ENCODE measurements around the gene TTC34.
"Not testable (repeated sequence)": the region's sequence is repeated elsewhere in the genome, so short reads cannot be mapped to it uniquely, and the experiment has no call there.

The TTC34 gene

GRCh38 chr1:2630498-2631135 is 170.9 kb downstream of the TTC34 start:
- no peak for DNase-seq (ENCODE audit: low read depth in 2 of 2, low spot score in 1 of 2)

DNA sequence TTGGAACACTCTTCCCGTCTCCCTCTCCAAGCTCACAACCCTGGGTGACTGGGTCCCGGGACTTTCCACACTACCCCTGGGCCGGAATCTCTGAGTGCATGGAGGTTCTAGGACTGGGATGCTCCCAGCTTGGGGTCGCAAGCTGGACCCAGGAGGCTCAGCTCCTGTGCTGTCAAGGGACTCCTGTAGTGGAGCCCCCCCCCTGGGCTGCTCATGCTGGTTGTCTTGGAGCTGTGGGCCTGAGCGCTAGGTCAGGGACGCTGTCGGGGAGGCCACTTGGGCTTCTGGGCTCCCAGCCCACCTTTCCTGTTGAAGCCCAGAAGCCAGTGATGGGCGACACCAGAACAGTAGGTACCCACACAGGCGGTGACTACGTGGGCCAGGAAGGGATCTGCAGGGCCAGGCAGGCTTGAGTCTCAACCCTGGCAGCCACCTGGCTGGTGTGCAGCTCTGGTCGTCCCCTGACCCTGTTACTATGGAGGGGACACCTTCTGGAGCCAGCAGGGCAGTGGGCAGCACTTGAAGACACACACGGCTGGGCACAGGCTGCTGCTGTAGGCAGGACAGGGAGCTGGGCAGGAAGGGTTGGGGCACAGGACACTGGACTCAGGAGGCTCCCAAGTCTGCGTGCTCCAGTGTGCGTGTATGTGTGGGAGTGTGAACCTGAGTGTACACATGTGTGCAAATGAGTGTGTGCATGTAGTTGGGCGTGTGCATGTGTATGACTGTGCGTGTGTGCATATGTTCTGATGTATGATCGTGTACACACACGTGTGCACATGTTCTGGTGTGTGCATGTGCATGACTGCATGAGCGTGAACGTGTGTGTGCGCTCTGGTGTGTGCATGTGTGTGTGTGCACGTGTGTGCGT is 171.6 kb downstream of the TTC34 start:
- no peak for DNase-seq (ENCODE audit: low read depth in 2 of 2, low spot score in 1 of 2)

DNA sequence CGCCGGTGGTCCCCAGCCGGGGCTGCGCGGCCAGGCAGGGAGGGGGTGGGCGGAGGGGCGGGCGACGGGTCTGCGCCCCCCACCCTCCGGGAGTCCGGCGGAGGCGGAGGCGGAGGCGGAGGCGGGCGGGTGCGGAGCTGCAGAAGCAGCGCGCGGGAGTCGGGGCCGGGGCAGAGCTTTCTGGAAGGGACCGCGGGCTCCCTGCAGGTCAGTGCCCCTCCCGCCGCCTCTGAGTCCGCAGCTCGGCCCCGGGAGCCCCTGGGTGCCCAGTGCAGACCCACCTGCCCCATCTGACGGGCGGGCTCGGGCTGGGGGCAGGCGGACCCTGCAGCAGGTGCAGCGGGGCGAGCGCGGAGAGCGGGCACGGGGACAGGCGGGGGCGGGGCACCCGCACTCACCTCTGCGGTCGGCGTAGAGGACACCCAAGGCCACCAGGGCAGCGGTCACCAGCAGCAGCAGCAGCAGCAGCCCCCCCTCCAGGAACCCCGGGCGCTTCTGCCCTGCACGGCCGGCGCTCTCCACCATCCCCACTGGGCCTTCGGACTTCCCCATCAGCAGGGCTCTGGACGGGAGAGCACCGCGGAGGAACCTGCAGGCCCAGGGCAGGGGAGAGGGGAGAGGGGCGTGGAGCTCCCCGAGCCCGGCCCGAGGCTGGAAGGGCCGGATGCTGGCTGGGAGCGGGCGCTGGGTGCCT is 172.4 kb downstream of the TTC34 start:
- no peak for DNase-seq (ENCODE audit: low read depth in 2 of 2, low spot score in 1 of 2)

DNA sequence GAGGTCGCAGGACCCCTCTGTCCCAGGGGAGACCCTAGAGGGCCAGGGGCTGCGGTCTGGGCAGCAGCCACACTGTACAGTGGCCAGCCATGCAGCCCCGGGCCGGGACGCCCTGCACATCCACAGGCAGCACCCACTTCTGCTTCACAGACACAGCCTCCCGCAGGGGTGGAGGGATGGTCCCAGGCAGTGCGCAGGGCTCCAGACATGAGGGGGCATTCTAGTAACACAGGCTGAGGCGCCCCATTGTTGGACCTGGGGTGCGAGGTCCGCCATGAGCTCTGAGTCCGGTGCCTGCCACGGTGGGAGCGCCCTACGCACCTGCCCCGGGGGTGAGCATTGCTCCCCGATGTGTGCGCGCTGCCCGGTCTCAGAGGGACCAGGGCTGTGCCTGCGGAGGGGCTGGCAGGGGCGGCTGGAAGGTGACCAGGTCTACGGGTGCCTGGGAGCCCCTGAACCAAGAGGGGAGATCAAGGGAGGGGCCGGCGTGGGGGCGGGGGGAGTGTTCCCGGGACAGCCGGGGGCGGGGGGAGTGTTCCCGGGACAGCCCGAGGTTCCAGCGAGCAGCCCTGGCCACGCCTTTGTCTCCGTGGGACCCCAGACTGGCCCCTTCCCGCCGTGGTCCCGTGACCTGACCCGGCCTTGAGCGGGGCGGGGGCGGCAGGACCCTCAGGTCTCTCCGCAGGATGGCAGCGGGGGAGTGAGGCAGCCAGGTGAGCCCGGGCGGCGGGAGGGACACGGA is 173.1 kb downstream of the TTC34 start:
- DNase-seq (ENCODE audit: low read depth in 2 of 2, low spot score in 1 of 2), result no peak

- no peak for DNase-seq (ENCODE audit: low read depth in 2 of 2, low spot score in 1 of 2)
These were observed 173.7 kb downstream of the TTC34 start for GRCh38 chr1:2627746-2628145.

DNA sequence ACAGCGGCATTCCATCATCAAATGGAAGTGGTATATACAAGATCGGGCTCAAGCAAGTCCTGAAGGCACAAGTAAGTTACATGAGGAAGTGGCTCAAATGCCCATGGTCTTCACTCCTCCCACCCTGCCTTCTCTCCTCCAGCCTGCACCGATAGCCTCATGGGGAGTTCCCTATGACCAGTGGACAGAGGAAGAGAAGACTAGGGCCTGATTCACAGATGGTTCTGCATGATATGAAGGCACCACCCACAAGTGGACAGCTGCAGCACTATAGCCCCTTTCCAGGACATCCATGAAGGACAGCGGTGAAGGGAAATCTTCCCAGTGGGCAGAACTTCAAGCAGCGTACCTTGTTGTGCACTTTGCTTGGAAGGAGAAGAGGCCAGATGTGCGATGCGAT is 175.7 kb downstream of the TTC34 start:
- DNase-seq (ENCODE audit: low read depth in 2 of 2, low spot score in 1 of 2), result not testable (repeated sequence)

- no peak for DNase-seq (ENCODE audit: low read depth in 2 of 2, low spot score in 1 of 2)
These were observed 176.2 kb downstream of the TTC34 start for GRCh38 chr1:2625311-2625710.

GRCh38 chr1:2624735-2625300 is 176.7 kb downstream of the TTC34 start:
- no peak for DNase-seq (ENCODE audit: low read depth in 2 of 2, low spot score in 1 of 2)

GRCh38 chr1:2623571-2624337 is 177.7 kb downstream of the TTC34 start:
- no peak for DNase-seq (ENCODE audit: low read depth in 2 of 2, low spot score in 1 of 2)

- no peak for DNase-seq (ENCODE audit: low read depth in 2 of 2, low spot score in 1 of 2)
These were observed 183.5 kb downstream of the TTC34 start for GRCh38 chr1:2617971-2618470.

- no peak for DNase-seq (ENCODE audit: low read depth in 2 of 2, low spot score in 1 of 2)
These were observed 187.3 kb downstream of the TTC34 start for GRCh38 chr1:2614145-2614544.

DNA sequence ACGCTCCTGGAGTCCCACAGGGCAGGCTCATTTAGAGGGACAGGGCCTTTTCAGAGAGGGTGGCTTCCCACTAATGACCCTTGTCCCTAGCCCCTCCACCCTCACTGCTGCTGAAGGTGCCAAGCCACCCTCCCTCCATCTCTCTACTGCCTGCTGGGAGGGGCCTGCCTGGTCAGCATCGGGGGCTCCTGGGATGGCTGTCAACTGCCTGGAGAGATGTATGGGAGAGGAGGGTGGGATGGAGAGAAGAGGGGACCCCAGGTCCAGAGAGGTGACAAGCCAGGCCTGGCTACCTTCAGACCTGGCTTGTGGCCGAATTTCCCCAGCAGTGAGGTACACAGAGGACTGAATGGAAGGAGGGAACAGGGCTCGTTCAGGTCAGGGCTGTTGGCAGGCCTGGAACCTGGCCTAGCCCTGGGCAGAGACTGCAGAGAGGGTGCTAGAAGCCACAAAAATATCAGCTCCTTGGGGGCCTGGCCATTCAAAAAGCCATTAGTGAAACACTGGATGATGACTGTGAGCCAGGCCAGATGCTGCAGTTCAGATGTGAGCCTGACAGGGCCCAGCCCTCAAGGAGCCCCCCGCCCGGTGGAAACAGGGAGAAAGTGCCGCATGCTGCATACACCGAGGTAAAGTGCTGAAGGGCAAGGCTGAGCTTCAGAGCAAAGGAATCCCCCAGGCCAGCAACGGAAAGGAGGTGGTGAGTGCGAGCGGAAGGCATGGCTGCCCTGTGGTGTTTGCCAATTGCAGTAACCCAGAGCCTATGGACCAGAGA is 188.7 kb downstream of the TTC34 start:
- DNase-seq (ENCODE audit: low read depth in 2 of 2, low spot score in 1 of 2), result no peak

DNA sequence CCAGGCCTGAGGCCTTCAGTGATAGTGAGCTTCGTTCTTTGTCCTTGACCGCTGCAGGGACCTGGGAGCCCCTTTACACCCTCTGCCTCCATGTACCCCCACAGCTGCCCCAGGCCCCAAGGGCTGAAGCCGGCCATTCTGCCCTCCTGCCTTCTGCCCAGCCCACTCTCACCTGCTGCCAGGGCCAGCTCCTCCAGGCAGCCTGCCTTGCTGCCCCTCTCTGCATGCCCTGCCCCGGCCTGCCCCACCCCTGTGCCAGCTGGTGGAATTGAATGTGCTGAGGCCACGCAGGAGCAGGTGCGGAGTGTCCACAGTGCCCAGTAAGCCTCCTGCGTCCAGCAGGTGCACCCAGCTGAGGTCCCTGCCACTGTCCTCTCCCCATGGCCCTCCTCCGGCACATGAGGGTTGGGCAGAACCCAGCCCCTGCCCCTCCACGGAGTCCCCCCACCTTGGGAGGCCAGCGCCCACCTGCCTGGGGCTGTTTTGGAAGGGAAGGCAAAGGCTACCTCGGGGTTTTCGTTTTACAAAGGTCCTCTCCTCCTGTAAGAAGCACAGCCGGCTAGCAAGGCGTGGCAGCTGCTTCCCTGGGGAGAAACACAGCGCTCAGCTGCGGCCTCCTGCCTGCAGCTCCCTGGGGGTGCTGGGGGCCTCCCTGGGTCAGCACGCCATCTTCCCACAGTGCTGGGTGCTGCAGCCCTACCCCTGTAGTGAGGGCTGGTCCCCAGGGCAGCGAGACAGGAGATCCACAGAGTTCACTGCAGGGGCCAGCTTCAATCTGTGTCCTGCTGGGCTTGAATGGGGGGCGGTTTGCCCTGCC is 189.7 kb downstream of the TTC34 start:
- DNase-seq (ENCODE audit: low read depth in 2 of 2, low spot score in 1 of 2), result no peak

DNA sequence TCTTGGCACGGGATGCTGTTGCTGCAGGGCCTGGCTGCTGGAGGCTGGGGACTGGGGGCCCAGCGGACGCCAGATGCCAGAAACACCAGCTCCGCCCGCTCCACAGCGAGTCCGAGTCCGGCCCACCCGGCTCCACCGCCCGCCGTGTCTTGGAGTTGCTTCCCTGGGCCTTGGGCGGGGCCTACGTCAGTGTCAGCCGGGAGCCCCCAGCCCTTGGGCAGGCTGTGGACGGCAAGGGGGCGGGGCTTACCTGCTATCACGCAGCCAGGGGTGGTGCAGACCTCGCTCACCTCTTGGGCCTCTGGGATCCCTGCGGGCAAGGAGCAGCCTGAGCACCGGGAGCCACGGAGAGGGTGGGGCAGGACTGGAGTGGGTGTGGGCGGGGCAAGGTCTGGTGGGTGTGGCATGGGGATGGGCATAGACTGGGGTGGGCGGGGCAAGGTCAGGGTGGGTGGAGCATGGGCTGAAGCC is 190.4 kb downstream of the TTC34 start:
- no peak for DNase-seq (ENCODE audit: low read depth in 2 of 2, low spot score in 1 of 2)

- no peak for DNase-seq (ENCODE audit: low read depth in 2 of 2, low spot score in 1 of 2)
These were observed 191.2 kb downstream of the TTC34 start for GRCh38 chr1:2610036-2610959.

- DNase-seq (ENCODE audit: low read depth in 2 of 2, low spot score in 1 of 2), result no peak
These were observed 192.0 kb downstream of the TTC34 start for GRCh38 chr1:2609319-2610035.

All from stimulated activated CD8-positive, alpha-beta memory T cell treated with anti-CD3 and anti-CD28 coated beads, Interleukin-4, amount 100 ng/mL, for 4 hours (primary cell).